ENCODE measurements around the gene THRAP3.

Gene THRAP3

DNA sequence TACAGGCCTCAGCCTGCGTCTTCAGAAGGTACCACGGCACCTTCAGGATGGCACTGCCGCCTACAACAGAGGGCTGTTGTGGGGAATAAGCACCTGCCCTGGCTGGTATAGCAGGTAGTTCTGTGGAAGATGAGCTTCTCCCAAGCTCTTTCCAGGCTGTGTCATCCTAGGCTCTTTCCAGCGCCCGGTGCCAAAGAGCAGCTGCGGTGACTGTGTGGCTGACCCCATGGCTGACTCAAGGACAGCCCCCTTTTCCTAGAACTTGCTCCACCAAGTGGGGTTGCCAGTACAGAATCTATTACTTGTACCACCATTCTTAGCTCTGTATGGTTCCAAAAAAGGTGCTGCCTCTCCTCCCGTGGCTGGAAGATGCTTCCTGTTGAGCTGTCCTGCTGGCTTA is 121.1 kb downstream of the THRAP3 start:
- TF ChIP-seq CTCF (IDR thresholded peaks at IDR 0.05) = no peak
- Histone ChIP-seq H3K36me3 (ENCODE audit: control insufficient read depth, insufficient read depth, low read length) (no peaks in the 10 kb centered on the region), H3K4me1 (no peaks in the 10 kb centered on the region)

DNA sequence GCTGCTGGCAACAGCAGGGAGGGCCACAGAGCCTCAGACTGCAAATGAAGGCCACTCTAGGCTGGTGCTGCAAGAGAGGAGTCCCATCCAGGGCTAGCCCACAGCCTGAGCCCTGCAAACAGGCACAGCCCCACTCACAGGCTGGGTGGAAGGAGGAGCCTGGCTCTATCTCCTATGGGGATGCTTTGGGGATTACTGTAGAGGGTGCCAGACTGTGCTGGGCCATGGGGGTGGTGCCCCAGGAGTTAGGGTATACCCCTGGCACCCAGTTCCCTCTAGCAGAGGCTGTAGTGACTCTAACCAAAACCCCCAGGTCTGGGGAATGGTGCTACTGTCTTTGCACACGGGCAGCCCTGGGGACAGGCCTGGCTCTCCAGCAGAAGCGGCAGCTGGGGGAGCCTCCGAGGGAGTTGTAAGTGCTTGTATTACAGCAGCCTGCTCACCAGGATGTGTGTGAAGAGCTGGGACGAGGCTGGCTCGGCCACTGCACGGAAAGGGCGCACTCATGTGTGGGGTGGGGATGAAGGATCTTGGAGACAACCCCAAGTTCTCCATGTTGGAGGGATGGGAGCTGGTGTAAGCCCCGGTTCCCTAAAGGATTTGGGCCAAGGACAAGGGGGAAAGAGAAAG is 122.6 kb downstream of the THRAP3 start:
- Histone ChIP-seq H3K4me1 (no peaks in the 10 kb centered on the region), H3K4me3 (ENCODE audit: low read depth, low read length) (no peak overlapping the region), H3K79me2 (no peaks in the 10 kb centered on the region), H3K36me3 (ENCODE audit: control insufficient read depth, insufficient read depth, low read length) (no peaks in the 10 kb centered on the region), H2AFZ (no peak overlapping the region), H3K27ac (no peak overlapping the region), H3K9me3 (ENCODE audit: control insufficient read depth, low read length) (no peaks in the 10 kb centered on the region), H3K4me2 (ENCODE audit: low read length) (no peak overlapping the region), H3K9ac (no peak overlapping the region), H3K27me3 (ENCODE audit: control insufficient read depth, insufficient read depth, low read length) (no peaks in the 10 kb centered on the region)
- no peak for TF ChIP-seq CTCF (IDR thresholded peaks at IDR 0.05)

More for the DNA sequence above, 121.1 kb downstream of the THRAP3 start:
- no peaks in the 10 kb centered on the region for H3K79me2 ChIP-seq
- H3K27ac ChIP-seq = no peak overlapping the region
- no peaks in the 10 kb centered on the region for H3K27me3 ChIP-seq (ENCODE audit: control insufficient read depth, insufficient read depth, low read length)
- H3K4me3 ChIP-seq (ENCODE audit: low read depth, low read length) = no peak overlapping the region
- no peak overlapping the region for H3K9ac ChIP-seq
- no peak overlapping the region for H2AFZ ChIP-seq
- H3K9me3 ChIP-seq (ENCODE audit: control insufficient read depth, low read length) = no peaks in the 10 kb centered on the region
- no peak overlapping the region for H3K4me2 ChIP-seq (ENCODE audit: low read length)

DNA sequence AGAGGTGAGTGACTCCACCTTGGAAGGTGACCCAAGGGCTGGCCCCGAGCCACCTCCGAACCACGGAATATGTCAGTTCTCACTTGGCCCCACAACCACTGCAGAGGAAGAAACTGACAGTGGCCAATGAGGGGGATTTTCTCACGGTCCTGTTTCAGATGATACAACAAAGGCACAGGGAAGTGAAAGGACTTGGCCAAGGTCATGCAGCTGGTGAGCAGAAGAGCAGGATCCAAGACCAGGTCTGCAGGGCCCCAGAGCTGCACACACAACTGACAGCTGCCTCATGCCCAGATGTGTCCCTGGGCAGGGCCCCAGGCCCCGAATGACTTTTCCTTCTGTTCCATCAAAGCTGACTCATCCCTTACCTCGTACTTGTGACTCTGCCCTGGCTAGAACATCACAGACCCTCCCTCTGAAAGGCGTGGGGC is 125.0 kb downstream of the THRAP3 start:
- Histone ChIP-seq H3K4me3 (ENCODE audit: low read depth, low read length) (no peak overlapping the region), H3K9me3 (ENCODE audit: control insufficient read depth, low read length) (no peaks in the 10 kb centered on the region), H3K9ac (no peak overlapping the region), H3K79me2 (no peaks in the 10 kb centered on the region), H3K4me2 (ENCODE audit: low read length) (no peak overlapping the region), H3K36me3 (ENCODE audit: control insufficient read depth, insufficient read depth, low read length) (no peaks in the 10 kb centered on the region), H3K4me1 (no peaks in the 10 kb centered on the region), H3K27ac (no peak overlapping the region), H2AFZ (no peak overlapping the region), H3K27me3 (ENCODE audit: control insufficient read depth, insufficient read depth, low read length) (no peaks in the 10 kb centered on the region)
- no peak for TF ChIP-seq CTCF (IDR thresholded peaks at IDR 0.05)

DNA sequence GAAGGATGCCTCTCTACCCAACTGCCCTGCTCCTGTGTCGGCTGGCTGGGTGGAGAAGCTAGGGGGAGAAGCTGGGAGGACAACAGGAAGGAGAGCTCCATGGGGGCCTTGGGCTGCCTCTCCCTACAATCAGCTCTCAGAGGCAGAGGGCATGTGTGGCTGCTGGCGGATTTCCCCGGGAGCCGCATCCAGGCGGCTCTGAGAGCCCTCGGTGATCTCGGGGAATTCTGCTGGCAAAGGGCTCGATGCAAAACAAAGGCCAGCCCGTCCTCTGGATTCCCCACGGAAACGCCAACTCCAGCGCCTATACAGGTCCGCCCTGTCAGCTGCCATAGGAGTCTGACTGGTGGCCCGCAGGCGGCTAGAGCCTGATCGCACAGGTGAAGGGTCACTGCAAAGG is 125.6 kb downstream of the THRAP3 start:
- Histone ChIP-seq H2AFZ (no peak overlapping the region), H3K4me3 (ENCODE audit: low read depth, low read length) (no peak overlapping the region), H3K79me2 (no peaks in the 10 kb centered on the region), H3K27ac (no peak overlapping the region), H3K4me1 (no peaks in the 10 kb centered on the region), H3K9me3 (ENCODE audit: control insufficient read depth, low read length) (no peaks in the 10 kb centered on the region), H3K9ac (no peak overlapping the region), H3K27me3 (ENCODE audit: control insufficient read depth, insufficient read depth, low read length) (no peaks in the 10 kb centered on the region), H3K36me3 (ENCODE audit: control insufficient read depth, insufficient read depth, low read length) (no peaks in the 10 kb centered on the region), H3K4me2 (ENCODE audit: low read length) (no peak overlapping the region)
- no peak for TF ChIP-seq CTCF (IDR thresholded peaks at IDR 0.05)

DNA sequence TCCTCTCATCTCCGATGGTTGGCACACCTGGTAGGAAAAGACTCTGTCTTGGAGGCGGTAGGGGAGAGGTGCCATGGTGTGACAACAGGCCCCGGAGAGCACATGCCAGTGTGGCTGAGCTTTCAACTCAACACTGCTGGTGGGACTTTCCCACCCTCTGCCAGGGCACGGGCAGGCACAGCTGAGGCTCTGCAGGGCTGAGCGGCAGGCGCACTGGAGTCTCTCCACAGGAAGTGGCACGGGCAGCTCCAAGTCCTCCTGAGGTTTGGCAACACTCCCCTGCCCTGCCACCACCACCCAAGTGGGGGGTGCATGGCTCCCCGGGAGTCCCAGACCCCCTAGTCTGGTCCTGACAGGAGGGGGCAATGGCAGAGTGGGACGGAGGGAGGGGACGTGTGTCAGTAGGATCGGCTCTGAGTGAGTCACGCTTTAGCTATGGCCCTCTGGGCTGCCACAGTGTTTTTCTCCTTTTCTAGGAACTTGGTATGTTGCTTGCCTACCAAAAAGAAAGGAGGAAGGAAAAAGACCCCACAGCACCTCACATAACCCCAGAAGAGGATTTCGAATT is 126.5 kb downstream of the THRAP3 start:
- no peak overlapping the region for H3K4me2 ChIP-seq (ENCODE audit: low read length)
- H3K9ac ChIP-seq = no peak overlapping the region
- H3K27me3 ChIP-seq (ENCODE audit: control insufficient read depth, insufficient read depth, low read length) = no peaks in the 10 kb centered on the region
- no peak for TF ChIP-seq CTCF (IDR thresholded peaks at IDR 0.05)
- H3K4me3 ChIP-seq (ENCODE audit: low read depth, low read length) = no peak overlapping the region
- no peaks in the 10 kb centered on the region for H3K79me2 ChIP-seq
- no peak overlapping the region for H3K27ac ChIP-seq
- H2AFZ ChIP-seq = no peak overlapping the region
- H3K36me3 ChIP-seq (ENCODE audit: control insufficient read depth, insufficient read depth, low read length) = no peaks in the 10 kb centered on the region
- no peaks in the 10 kb centered on the region for H3K9me3 ChIP-seq (ENCODE audit: control insufficient read depth, low read length)
- H3K4me1 ChIP-seq = no peaks in the 10 kb centered on the region
